ENCODE measurements around the gene IL18BP. TPM values are rescaled to one million over a fixed set of nuclear protein-coding genes. Genes with fewer than 3 reads are reported as not detected.

IL18BP gene
- total and polyA plus RNA-seq, 2 experiments from 2014 or later: 1.2 to 7.3 TPM

DNA sequence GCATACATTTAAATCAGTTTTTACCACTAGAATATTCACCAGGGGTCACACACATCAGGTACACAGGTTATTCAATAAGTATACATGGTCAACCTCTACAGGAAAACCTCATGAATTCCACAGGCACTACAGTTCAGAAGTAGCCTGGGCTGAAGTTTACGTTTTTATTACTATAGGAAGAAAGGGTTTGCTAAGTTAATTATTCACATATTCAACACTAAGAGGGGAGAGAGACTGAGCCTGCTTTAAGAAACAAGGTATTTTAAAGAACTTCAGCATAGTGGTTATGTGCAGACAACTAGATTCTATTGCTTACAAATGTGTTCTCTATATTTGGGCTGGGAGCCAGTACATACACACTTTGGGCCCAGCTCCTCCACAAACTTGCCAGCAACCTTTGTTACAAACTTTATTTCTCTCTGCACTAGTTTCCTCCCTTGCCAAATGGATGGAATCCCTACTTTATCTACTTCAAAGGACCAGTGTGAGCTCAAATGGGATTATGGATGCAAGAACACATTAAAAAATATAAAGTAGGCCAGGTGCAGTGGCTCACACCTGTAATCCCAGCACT, 31.9 kb downstream of the IL18BP start:
- TF ChIP-seq CTCF (IDR thresholded peaks at IDR 0.05; ENCODE audit: low read depth, low read length): no peak
- peaks cover 57% of the 10 kb centered on the region for H3K36me3 ChIP-seq

GRCh38 chr11:72036687-72037086, 38.0 kb downstream of the IL18BP start:
- no peaks in the 10 kb centered on the region for H3K9me3 ChIP-seq (ENCODE audit: low read depth)
- H3K27ac ChIP-seq: peak overlapping the region; percentile 98
- no peak for DNase-seq (ENCODE audit: low read depth in 1 of 2, low spot score in 1 of 2)
- peaks cover 22% of the 10 kb centered on the region for H3K36me3 ChIP-seq
- H3K4me3 ChIP-seq: no peak overlapping the region
- peaks cover 28% of the 10 kb centered on the region for H3K4me1 ChIP-seq (ENCODE audit: low read depth)
- no peaks in the 10 kb centered on the region for H3K27me3 ChIP-seq
- no peak for TF ChIP-seq CTCF (IDR thresholded peaks at IDR 0.05; ENCODE audit: low read depth, low read length)

More for the DNA sequence above, 31.9 kb downstream of the IL18BP start:
- no peak for DNase-seq (ENCODE audit: low read depth in 1 of 2, low spot score in 1 of 2)
- Histone ChIP-seq H3K4me1 (ENCODE audit: low read depth) (no peaks in the 10 kb centered on the region), H3K27me3 (no peaks in the 10 kb centered on the region), H3K4me3 (no peak overlapping the region), H3K9me3 (ENCODE audit: low read depth) (no peaks in the 10 kb centered on the region), H3K27ac (no peak overlapping the region)

DNA sequence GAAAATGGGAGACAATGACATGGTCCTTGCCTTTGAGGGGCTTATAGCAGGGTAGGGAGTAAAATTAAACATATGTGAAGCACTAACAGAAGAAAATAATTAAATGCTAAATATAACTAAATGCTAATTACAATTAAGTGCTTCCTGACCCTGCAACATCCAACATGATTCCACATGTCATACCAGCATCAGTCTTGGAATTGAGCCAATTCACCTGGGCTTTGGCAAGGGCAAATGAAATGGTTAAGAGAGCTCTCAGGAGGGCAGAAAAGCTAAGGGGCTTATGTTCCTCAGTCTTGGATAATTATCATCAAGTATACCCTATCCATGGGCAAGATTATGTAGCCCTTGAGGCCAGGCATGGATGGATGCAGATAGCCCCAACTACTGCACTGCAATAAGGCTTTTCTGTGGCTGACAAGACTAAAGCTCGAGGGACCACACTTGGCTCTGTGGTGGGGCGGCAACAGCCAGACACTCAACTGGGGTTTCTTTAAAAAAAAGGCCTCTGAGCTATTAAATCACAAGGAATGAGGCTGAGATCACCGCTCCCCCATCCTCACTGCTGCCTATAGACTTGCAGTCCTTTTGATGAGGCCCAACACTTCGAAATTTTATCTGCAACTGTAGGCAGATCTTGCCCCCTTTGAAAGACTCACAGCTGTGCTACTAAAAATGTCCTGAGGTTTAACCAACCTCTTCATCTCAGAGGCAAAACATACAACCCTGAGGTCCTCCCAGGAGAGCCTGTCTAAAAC, 39.0 kb downstream of the IL18BP start:
- no peaks in the 10 kb centered on the region for H3K27me3 ChIP-seq
- no peak for TF ChIP-seq CTCF (IDR thresholded peaks at IDR 0.05; ENCODE audit: low read depth, low read length)
- DNase-seq (ENCODE audit: low read depth in 1 of 2, low spot score in 1 of 2): no peak
- peak overlapping the region; percentile 98 for H3K27ac ChIP-seq
- no peaks in the 10 kb centered on the region for H3K9me3 ChIP-seq (ENCODE audit: low read depth)
- H3K4me1 ChIP-seq (ENCODE audit: low read depth): peaks cover 34% of the 10 kb centered on the region
- no peak overlapping the region for H3K4me3 ChIP-seq
- peaks cover 18% of the 10 kb centered on the region for H3K36me3 ChIP-seq

- Histone ChIP-seq H3K4me3 (peak overlapping the region; percentile 65), H3K27ac (peak overlapping the region; percentile 98), H3K36me3 (peaks cover 13% of the 10 kb centered on the region), H3K4me1 (ENCODE audit: low read depth) (peaks cover 34% of the 10 kb centered on the region), H3K9me3 (ENCODE audit: low read depth) (no peaks in the 10 kb centered on the region), H3K27me3 (no peaks in the 10 kb centered on the region)
- DNase-seq (ENCODE audit: low read depth in 1 of 2, low spot score in 1 of 2): peak in 1 of 2 donors; percentile 77
- TF ChIP-seq CTCF (IDR thresholded peaks at IDR 0.05; ENCODE audit: low read depth, low read length): no peak
Observed at GRCh38 chr11:72038491-72038890, 39.8 kb downstream of the IL18BP start.

- Histone ChIP-seq H3K36me3 (peaks cover 6% of the 10 kb centered on the region), H3K4me1 (ENCODE audit: low read depth) (peaks cover 34% of the 10 kb centered on the region), H3K27ac (peak overlapping the region; percentile 98), H3K4me3 (peak overlapping the region; percentile 65), H3K9me3 (ENCODE audit: low read depth) (no peaks in the 10 kb centered on the region), H3K27me3 (no peaks in the 10 kb centered on the region)
- TF ChIP-seq CTCF (IDR thresholded peaks at IDR 0.05; ENCODE audit: low read depth, low read length): no peak
- DNase-seq (ENCODE audit: low read depth in 1 of 2, low spot score in 1 of 2): peak; percentile 27 to 65
Observed at GRCh38 chr11:72039031-72039855, 40.5 kb downstream of the IL18BP start.
